ENCODE measurements around the gene CEP152. TPM values are rescaled to one million over a fixed set of nuclear protein-coding genes. Genes with fewer than 3 reads are reported as not detected.

Gene CEP152
- total RNA-seq, 1 experiment from 2014 or later, result 13.9 TPM

DNA sequence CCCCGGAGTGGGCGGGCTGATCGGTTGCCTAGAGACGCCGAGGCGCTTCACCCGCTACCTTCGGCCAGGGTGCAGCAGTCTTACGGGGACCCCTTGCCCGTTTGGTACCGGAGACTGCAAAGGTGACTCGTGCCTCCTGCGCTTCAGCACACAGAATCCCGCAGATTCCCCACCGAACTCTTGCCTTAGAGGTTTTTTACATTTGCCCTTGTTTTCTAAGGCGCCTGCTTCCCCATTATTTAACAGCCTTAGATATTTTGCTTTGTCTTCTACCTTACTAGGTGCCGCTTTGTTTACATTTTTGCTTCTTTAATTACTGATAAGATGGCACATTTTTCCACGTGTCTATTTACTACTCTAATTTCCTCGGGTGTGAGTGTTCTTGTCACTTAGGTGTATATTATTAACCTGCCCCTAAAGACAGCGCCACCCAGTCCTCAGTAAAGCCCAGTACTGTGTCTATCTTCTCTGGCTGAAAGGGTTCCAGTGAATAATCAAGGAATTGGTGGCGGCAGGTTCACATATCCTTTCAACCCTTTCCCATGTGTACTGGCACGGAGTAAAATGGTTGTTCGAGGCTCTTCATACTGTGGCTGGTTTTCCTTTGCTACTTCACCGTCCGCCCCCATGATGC lies 573 bp upstream of the CEP152 start:
- Histone ChIP-seq H3K9me3 (ENCODE audit: control insufficient read depth, insufficient read depth, low read depth, low read length) (no peaks in the 10 kb centered on the region), H3K27ac (ENCODE audit: low read length) (peak overlapping the region; percentile 49), H3K27me3 (ENCODE audit: control insufficient read depth, insufficient read depth, low read length) (no peaks in the 10 kb centered on the region; the same call in 1 of the 2 replicates), H3K4me1 (ENCODE audit: control insufficient read depth, insufficient read depth, low read length) (peaks cover 16% of the 10 kb centered on the region), H3K4me3 (ENCODE audit: low read depth in 2 of 2, low read length in 2 of 2) (peak overlapping the region; percentile 97 to 100), H3K36me3 (ENCODE audit: control insufficient read depth, insufficient read depth, low read length) (no peaks in the 10 kb centered on the region)
- ChIA-PET CTCF (no interaction called here), POLR2A (interaction anchor here (0.5 kb wide), 1 partner anchor 109 kb away, joined by 4 read pairs; no protein-coding TSS in a partner anchor)
- TF ChIP-seq REST (IDR thresholded peaks at IDR 0.05; ENCODE audit: insufficient read depth in 1 of 2, low read depth in 2 of 2, low read length in 1 of 2) (no peak), POLR2AphosphoS5 (IDR thresholded peaks at IDR 0.05; ENCODE audit: low read depth, low read length) (no peak), SIN3A (IDR thresholded peaks at IDR 0.05; ENCODE audit: borderline replicate concordance, insufficient read depth, low read depth, low read length) (no peak), TCF7L2 (IDR thresholded peaks at IDR 0.05; ENCODE audit: low read depth, low read length) (no peak)
- TF ChIP-seq, protein P1, sequence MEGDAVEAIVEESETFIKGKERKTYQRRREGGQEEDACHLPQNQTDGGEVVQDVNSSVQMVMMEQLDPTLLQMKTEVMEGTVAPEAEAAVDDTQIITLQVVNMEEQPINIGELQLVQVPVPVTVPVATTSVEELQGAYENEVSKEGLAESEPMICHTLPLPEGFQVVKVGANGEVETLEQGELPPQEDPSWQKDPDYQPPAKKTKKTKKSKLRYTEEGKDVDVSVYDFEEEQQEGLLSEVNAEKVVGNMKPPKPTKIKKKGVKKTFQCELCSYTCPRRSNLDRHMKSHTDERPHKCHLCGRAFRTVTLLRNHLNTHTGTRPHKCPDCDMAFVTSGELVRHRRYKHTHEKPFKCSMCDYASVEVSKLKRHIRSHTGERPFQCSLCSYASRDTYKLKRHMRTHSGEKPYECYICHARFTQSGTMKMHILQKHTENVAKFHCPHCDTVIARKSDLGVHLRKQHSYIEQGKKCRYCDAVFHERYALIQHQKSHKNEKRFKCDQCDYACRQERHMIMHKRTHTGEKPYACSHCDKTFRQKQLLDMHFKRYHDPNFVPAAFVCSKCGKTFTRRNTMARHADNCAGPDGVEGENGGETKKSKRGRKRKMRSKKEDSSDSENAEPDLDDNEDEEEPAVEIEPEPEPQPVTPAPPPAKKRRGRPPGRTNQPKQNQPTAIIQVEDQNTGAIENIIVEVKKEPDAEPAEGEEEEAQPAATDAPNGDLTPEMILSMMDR (IDR thresholded peaks at IDR 0.05), result peak; percentile 56
- no TSS peak for BruUV-seq (replicated peaks)
- DNase-seq (ENCODE audit: low read depth, low spot score), result no peak
- in situ Hi-C loops (cut with HindIII; ENCODE audit: low pct_unique_long_range_greater_than_20kb, low sequenced_read_pairs), result no loop called here
- ATAC-seq, result peak; percentile 42; the same call in 1 of the 2 replicates
- intact Hi-C loops (cut with micrococcal nuclease; ENCODE audit: unreplicated experiment), result no loop called here

- ATAC-seq (no peak), DNase-seq (ENCODE audit: low read depth, low spot score) (no peak)
- ChIA-PET POLR2A (no interaction called here), CTCF (no interaction called here)
- no peaks in the 10 kb centered on the region for H3K9me3 ChIP-seq (ENCODE audit: control insufficient read depth, insufficient read depth, low read depth, low read length)
- intact Hi-C loops (cut with micrococcal nuclease; ENCODE audit: unreplicated experiment), result no loop called here
- no peaks in the 10 kb centered on the region for H3K27me3 ChIP-seq (ENCODE audit: control insufficient read depth, insufficient read depth, low read length)
- H3K4me1 ChIP-seq (ENCODE audit: control insufficient read depth, insufficient read depth, low read length), result peaks cover 13% of the 10 kb centered on the region
- H3K36me3 ChIP-seq (ENCODE audit: control insufficient read depth, insufficient read depth, low read length), result no peaks in the 10 kb centered on the region; the same call in 1 of the 2 replicates
- H3K4me3 ChIP-seq (ENCODE audit: low read depth in 2 of 2, low read length in 2 of 2), result no peak overlapping the region
- TF ChIP-seq REST (IDR thresholded peaks at IDR 0.05; ENCODE audit: insufficient read depth in 1 of 2, low read depth in 2 of 2, low read length in 1 of 2), result no peak
- TF ChIP-seq, protein P1 (IDR thresholded peaks at IDR 0.05), result no peak
- TF ChIP-seq TCF7L2 (IDR thresholded peaks at IDR 0.05; ENCODE audit: low read depth, low read length), result no peak
- TF ChIP-seq SIN3A (IDR thresholded peaks at IDR 0.05; ENCODE audit: borderline replicate concordance, insufficient read depth, low read depth, low read length), result no peak
- TF ChIP-seq POLR2AphosphoS5 (IDR thresholded peaks at IDR 0.05; ENCODE audit: low read depth, low read length), result no peak
- H3K27ac ChIP-seq (ENCODE audit: low read length), result no peak overlapping the region
- in situ Hi-C loops (cut with HindIII; ENCODE audit: low pct_unique_long_range_greater_than_20kb, low sequenced_read_pairs), result no loop called here
- no TSS peak for BruUV-seq (replicated peaks)
These were observed 4.7 kb downstream of the CEP152 start for GRCh38 chr15:48806151-48806550.
